Stomach smooth muscle (tissue), 2 donors: ENCODE results near the gene RPN1.

Experiments used
- H3K27ac ChIP-seq: one replicate; pipeline ENCODE4 v1.7.0; 2013; ENCODE audit warnings: mild to moderate bottlenecking, low read length, inconsistent platforms
- H3K27me3 ChIP-seq, 2 donors: one replicate each; pipeline ENCODE4 v1.7.0; 2013; ENCODE audit warnings: low read length in 2 of 2; ENCODE audit not compliant: insufficient read depth in 2 of 2, control insufficient read depth in 1 of 2
- H3K36me3 ChIP-seq, 2 donors: one replicate each; pipeline ENCODE4 v1.7.0; 2013; ENCODE audit warnings: low read length in 2 of 2; ENCODE audit not compliant: control insufficient read depth in 2 of 2, insufficient read depth in 2 of 2
- H3K4me1 ChIP-seq: one replicate; pipeline ENCODE4 v1.7.0; 2013; ENCODE audit warnings: low read length; ENCODE audit not compliant: control insufficient read depth, insufficient read depth
- H3K4me3 ChIP-seq, 2 donors: one replicate each; pipeline ENCODE4 v1.7.0; 2013; ENCODE audit warnings: low read length in 2 of 2
- H3K9ac ChIP-seq, 2 donors: one replicate each; pipeline ENCODE4 v1.7.0; 2013; ENCODE audit warnings: low read length in 2 of 2, mild to moderate bottlenecking in 1 of 2
- H3K9me3 ChIP-seq, 2 donors: one replicate each; pipeline ENCODE4 v1.7.0; 2013; ENCODE audit warnings: low read length in 2 of 2; ENCODE audit not compliant: control insufficient read depth in 2 of 2
- donor health status: healthy.
- donor health status: Pancreatic carcinoma.

The RPN1 gene

DNA sequence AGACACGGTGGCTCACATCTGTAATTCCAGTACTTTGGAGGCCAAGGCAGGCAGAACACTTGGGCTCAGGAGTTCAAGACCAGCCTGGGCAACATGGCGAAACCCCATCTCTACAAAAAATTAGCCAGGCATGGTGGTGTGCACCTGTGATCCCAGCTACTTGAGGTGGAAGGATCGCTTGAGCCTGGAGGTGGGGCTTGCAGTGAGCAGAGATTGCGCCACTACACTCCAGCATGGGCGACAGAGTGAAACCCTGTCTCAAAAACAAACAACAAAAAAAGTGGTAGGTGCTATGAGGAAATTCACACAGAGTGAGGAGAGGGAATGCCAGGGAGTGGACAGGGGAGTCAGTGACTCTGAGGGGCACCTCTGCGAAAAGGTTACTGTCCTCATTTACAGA, 29.4 kb downstream of the RPN1 start:
- H3K27me3 ChIP-seq: no peaks in the 10 kb centered on the region
- H3K27ac ChIP-seq: no peak overlapping the region
- H3K9me3 ChIP-seq: no peaks in the 10 kb centered on the region
- H3K4me3 ChIP-seq: no peak overlapping the region
- H3K4me1 ChIP-seq: peaks cover 22% of the 10 kb centered on the region
- H3K9ac ChIP-seq: no peak overlapping the region
- H3K36me3 ChIP-seq: peaks cover 40 to 53% of the 10 kb centered on the region in 2 donors

DNA sequence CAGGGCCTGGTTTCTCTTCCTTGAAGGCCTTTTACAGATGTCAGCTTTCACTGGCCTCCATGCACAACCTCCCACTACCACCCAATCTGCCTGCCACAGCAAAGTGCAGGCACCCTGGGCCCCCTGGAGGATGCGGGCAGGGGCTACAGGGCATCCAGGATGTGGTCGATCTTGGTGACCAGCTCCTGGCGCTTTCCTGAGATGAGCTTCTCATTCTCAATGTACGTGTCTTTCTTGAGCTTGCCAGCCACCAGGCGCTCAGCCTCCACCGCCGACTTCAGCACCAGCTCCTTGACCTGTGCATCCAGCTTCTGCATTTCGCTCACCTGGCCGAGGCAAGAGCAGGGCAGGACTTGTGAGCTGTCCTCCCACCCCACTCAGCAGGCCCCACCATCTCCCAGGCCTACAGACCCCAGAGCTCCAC, 30.3 kb downstream of the RPN1 start:
- H3K27ac ChIP-seq: no peak overlapping the region
- H3K27me3 ChIP-seq: no peaks in the 10 kb centered on the region
- H3K4me3 ChIP-seq: no peak overlapping the region
- H3K36me3 ChIP-seq: peaks cover 31 to 44% of the 10 kb centered on the region in 2 donors
- H3K9me3 ChIP-seq: no peaks in the 10 kb centered on the region
- peaks cover 22% of the 10 kb centered on the region for H3K4me1 ChIP-seq
- H3K9ac ChIP-seq: no peak overlapping the region

DNA sequence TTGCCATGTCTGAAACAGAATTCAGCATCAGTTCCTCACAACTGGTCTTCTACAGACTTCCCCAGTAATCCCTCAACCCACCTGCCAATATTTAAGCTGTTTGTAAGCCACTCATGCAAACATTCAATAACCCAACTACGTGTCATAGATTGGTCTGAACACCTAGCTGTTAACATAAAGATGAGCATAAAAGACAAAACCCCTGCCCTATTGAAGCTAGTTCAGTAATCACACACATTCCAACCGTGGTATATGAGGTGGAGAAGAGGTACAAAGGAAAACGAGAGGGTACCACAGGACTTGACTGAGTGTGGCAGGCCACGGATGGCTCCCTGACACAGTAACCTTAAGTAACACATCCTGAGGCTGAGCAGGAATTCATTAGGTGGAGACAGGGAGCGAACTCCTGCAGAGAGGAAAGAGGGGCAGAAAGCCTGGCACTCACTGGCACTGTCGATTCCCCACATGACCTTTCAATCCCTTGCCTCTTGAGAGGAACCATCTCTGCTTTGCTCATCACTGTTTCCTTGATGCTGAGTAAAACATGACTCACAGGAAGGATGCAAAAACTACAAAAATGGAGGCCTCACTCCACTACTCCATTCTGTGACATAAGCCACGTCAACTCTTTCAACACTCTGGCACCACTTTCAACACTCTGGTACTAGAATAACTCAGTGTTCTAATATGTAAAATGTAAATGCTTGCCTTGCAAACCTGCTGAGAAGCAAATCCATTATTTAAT, 31.3 kb downstream of the RPN1 start:
- Histone ChIP-seq H3K9me3 (no peaks in the 10 kb centered on the region), H3K4me3 (peak overlapping the region in 1 of 2 donors; percentile 96), H3K27me3 (no peaks in the 10 kb centered on the region), H3K4me1 (peaks cover 20% of the 10 kb centered on the region), H3K9ac (no peak overlapping the region), H3K36me3 (peaks cover 21 to 34% of the 10 kb centered on the region in 2 donors), H3K27ac (no peak overlapping the region)

DNA sequence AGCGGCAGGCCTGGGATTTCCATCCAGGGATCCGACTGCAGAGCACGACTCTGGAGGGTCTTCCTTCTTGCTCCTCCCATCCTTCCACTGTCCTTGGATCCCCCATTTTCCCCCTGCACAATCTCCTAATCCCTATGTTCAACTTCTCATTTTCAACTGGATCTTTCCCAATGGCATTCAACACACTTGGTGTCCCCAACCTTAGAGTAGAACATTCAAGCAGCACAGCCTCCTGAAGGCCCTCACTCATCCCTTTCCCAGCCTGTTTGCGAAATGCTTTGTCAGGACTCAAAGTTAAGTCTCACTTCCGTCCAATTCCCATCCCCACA, 32.3 kb downstream of the RPN1 start:
- Histone ChIP-seq H3K36me3 (peaks cover 21 to 31% of the 10 kb centered on the region in 2 donors), H3K27me3 (no peaks in the 10 kb centered on the region), H3K27ac (peak overlapping the region; percentile 64), H3K9me3 (no peaks in the 10 kb centered on the region), H3K4me1 (peaks cover 20% of the 10 kb centered on the region), H3K4me3 (peak overlapping the region; percentile 96), H3K9ac (peak overlapping the region; percentile 95 to 96)

DNA sequence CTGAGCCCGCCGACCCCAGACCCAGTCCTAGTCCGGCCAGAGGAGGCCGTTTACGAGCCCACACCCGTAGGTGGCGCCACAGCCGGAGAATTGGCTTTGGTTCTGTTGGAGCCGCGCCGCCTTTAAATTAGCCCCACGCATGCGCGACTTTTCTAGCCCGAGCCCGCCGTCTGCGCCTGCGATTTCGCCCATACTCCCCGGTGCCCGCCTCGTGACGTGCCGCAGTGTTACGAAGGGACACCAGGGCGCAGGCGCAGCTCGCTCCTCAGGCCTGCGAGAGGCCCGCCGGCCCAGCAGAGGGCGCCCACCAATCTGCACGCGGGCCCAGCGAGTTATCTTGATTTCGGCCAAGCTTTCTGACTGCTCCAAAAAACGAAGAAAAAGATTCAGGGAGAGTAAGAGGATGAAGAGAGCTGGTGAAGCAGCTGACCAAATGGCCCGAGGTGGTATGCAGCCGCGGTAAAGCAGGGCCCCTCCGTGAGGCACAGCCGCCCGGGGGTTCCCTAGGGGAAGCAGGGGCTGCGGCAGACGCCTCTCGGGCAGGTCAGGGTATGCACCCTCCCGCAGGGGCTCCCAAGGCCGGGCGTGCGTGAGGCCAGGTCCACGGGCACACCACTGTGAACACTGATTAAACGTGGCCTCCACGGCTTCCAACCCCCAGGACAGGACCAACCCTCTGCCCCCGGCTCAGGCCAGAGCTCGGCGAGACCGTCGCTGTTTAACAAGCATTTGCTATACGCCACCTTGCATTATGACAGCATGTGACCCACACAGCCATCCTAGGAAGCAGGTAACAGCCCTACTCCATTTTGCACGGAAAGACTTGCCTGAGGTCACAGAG, 32.8 kb downstream of the RPN1 start:
- Histone ChIP-seq H3K9me3 (no peaks in the 10 kb centered on the region), H3K27me3 (no peaks in the 10 kb centered on the region), H3K9ac (peak overlapping the region; percentile 95 to 96), H3K4me3 (peak overlapping the region; percentile 96), H3K36me3 (peaks cover 17 to 27% of the 10 kb centered on the region in 2 donors), H3K27ac (peak overlapping the region; percentile 64), H3K4me1 (peaks cover 20% of the 10 kb centered on the region)

DNA sequence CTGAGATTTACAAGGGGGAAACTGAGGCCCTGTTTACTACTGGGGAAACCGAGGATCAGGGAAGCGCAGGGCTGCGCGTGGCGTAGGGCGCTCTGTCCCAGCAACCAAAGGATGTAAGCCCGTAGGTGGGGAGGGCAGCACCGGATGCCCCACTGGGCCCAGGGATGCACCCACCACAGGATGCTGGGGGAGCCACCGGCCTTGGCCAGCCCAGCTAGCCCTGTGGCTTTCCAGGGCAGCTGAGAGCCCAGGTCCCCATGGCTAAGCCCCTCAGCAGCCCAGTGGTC, 33.4 kb downstream of the RPN1 start:
- peaks cover 17 to 26% of the 10 kb centered on the region in 2 donors for H3K36me3 ChIP-seq

DNA sequence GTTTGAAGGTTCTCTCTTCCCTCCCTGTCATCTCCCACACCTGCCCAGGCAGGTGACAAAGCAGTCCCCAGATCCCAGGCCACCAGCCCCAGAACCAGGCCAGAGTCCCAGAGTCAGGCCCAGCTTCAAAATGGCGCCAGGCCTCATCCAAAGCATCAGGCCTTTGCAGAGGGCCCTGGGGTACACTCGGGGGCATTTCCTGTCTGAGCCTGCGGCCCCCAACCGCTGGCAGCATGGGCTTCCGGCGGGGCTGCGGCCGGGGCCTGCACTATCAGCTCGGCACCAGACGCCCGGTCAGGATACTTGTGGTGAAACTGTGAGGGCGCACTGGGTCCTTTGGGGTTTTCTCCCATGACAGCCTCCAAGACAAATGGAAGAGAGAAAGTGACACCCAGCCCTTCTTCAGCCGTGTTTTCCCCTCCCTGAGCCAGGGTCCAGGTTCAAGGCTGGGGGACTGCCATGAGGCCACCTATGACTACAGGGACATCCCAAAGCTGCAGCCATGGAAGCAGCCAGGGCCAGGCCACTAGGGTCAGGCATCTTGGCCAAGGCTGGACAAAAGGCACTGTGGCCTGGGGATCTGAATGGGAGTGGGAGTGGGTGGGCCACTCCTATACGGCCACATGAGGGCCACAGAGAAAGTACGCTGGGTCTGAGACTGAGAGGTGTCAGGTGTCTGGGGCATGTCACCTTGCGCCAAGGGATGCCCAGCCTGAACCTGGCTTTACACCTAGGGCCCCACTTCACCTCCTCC, 33.9 kb downstream of the RPN1 start:
- Histone ChIP-seq H3K4me1 (peaks cover 20% of the 10 kb centered on the region), H3K9me3 (no peaks in the 10 kb centered on the region), H3K4me3 (peak overlapping the region in 1 of 2 donors; percentile 96), H3K27me3 (no peaks in the 10 kb centered on the region), H3K27ac (peak overlapping the region; percentile 64), H3K36me3 (peaks cover 12 to 20% of the 10 kb centered on the region in 2 donors), H3K9ac (peak overlapping the region; percentile 90 to 95)

More for the DNA sequence above, 33.4 kb downstream of the RPN1 start:
- Histone ChIP-seq H3K4me3 (peak overlapping the region; percentile 57 to 96), H3K9me3 (no peaks in the 10 kb centered on the region), H3K4me1 (peaks cover 20% of the 10 kb centered on the region), H3K27me3 (no peaks in the 10 kb centered on the region), H3K9ac (peak overlapping the region; percentile 90 to 95), H3K27ac (peak overlapping the region; percentile 64)

DNA sequence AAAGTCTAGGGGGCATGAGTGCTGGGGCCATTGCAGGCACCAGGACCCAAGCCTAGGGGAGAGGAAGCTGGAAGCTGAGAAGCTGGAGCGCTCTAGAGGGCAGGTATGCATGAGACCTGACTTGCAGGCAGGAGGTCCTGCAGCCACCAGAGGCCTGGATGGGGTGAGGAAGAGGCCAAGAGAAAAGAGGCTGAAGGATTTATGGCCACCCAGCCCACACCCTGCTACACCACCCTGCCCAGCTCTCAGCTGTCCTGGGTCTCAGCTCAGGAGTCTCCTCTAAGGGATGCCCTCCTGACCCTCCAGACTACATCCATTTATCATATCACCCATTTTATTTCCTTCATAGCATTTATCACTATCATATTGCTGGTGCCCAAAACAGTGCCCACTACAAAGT, 36.5 kb downstream of the RPN1 start:
- no peaks in the 10 kb centered on the region for H3K36me3 ChIP-seq
- H3K27ac ChIP-seq: no peak overlapping the region
- H3K4me1 ChIP-seq: peaks cover 16% of the 10 kb centered on the region
- H3K27me3 ChIP-seq: no peaks in the 10 kb centered on the region
- H3K9ac ChIP-seq: no peak overlapping the region
- H3K4me3 ChIP-seq: no peak overlapping the region
- no peaks in the 10 kb centered on the region for H3K9me3 ChIP-seq

DNA sequence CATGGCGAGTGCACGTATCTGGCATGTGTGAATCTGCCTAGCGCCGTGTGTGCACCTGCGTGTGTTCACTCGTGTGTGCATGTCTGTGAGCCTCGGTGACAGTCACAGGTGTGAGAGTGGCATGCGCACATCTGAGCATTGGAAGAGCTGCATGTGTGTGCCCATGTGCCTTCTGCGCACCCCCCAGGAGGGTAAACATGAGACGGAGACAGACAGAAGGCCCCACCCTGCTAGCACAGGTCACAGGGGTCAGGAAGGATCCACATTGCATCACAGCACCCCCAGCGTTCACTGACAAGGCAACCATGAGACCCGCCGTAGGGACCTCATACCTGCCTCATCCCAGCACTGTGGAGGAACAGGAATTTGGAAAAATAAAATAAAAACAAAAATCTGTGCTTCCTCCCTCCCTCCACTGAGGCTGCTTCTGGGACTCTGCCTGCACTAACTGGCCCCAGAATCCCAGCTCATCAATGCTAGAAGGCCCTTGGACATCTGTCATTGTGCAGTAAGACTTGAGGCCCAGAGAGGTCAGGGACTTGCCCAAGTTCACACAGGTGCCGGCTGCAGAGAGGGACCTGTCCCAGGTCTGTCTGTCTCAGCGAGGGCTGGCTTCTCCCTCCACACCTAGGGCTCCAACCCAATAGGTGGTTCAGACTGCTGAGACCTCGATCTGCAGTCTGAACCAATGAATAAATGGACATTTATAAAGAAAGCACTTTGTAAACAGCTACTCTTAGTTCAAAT, 37.4 kb downstream of the RPN1 start:
- Histone ChIP-seq H3K27ac (no peak overlapping the region), H3K9me3 (no peaks in the 10 kb centered on the region)

DNA sequence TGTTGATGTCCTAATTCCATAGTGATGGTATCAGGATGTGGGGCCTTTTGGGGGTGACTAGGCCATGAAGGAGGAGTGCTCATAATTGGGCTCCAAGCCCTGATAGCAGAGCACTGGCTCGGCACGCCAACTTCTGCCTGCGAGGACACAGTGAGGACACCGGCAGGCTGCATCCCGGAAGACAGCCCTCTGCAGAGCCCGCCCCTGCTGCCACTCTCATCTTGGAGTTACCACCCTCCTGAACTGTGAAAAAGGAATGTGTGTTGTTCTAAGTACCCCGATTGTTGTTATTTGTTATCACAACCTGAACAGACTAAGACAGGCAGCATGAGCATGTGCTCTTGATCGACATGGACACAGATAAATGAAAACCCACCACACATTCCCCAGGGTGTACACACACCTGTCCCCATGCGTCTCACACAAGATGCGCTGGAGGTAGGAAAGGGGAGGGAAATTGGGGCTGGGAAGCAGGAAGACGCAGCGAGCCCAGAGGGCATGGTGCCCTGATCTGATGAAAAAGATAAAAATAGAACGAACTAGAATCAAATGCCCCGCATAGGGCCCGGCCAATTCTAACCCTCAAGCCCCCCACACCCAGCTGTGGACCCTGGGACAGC, 40.1 kb downstream of the RPN1 start:
- no peaks in the 10 kb centered on the region for H3K36me3 ChIP-seq
- H3K27ac ChIP-seq: no peak overlapping the region

More for the DNA sequence above, 37.4 kb downstream of the RPN1 start:
- Histone ChIP-seq H3K4me3 (no peak overlapping the region), H3K9ac (no peak overlapping the region), H3K27me3 (no peaks in the 10 kb centered on the region), H3K36me3 (no peaks in the 10 kb centered on the region), H3K4me1 (peaks cover 11% of the 10 kb centered on the region)

More for the DNA sequence above, 40.1 kb downstream of the RPN1 start:
- no peaks in the 10 kb centered on the region for H3K27me3 ChIP-seq
- H3K4me1 ChIP-seq: peaks cover 13% of the 10 kb centered on the region
- H3K9me3 ChIP-seq: no peaks in the 10 kb centered on the region
- H3K9ac ChIP-seq: no peak overlapping the region
- H3K4me3 ChIP-seq: no peak overlapping the region
